GM18517 (cell line): Measurements from ENCODE around the gene PDLIM5.
"Not testable (repeated sequence)": the region's sequence is repeated elsewhere in the genome, so short reads cannot be mapped to it uniquely, and the experiment has no call there.

ENCODE experiments used
- ATAC-seq: cut with Tn5 transposase; IDR thresholded peaks from one replicate; pipeline ENCODE4 v1.9.1; 2021; ENCODE audit warnings: mild to moderate bottlenecking, moderate library complexity; ENCODE audit not compliant: unreplicated experiment

PDLIM5 gene

DNA sequence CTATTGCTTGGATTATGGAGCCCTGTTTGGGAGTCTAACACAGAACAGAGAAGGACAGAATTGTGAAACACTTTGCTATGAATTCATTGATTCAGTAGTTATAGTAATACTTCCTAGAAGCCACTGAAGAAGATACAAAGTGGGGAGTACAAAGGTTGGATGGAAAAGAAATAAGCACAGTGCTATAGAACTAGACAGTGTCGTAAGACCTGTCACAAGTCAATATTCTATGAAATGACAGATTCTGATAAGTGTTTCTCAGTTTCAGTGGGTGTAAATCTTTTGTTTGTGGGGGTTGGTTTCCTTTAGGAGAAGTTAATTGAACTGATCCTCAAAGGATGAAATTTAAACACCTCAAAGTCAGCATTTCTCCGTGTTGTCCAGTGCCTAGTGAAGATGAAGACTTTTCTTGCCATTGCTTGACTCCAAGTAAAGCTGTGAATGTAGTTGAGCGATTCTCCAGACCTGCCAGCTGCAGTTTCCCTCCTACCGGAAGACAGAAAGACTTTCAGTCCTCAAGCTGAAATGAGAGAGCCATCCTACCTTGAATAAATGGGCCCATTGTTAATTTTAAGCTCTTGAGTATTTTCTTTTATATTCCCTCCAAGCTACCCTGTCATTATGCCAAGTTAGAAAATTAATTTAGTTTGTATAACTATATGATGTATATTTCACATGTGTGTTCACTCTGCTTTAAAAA, 7.9 kb downstream of the PDLIM5 start:
- no peak for ATAC-seq

- ATAC-seq: no peak
These were observed 9.8 kb downstream of the PDLIM5 start for GRCh38 chr4:94461506-94461905.

DNA sequence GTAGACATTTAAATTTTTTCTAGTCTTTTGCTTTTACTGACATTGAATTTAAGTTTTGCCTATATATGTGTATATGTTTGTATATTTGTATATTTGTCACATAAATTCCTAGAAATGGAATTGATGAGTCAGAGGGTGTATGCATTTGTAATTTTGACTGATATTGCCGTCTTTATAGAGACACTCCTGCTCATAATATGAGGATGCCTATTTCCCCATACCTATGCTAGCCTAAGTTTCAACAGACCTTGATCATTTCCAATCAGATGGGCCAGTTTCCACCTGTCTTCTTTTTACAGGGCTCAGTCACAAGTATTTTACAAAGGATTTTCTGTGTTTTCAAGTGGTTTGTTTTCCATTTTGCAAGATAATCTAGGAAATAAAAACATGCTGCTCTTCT, 10.8 kb downstream of the PDLIM5 start:
- no peak for ATAC-seq

- ATAC-seq: no peak
These were observed 12.0 kb downstream of the PDLIM5 start for GRCh38 chr4:94463771-94464170.

- ATAC-seq: no peak
These were observed 14.6 kb downstream of the PDLIM5 start for GRCh38 chr4:94466371-94466770.

GRCh38 chr4:94466923-94467322, 15.2 kb downstream of the PDLIM5 start:
- no peak for ATAC-seq

- ATAC-seq: no peak
These were observed 16.5 kb downstream of the PDLIM5 start for GRCh38 chr4:94468093-94468769.

GRCh38 chr4:94469221-94469784, 17.6 kb downstream of the PDLIM5 start:
- no peak for ATAC-seq

DNA sequence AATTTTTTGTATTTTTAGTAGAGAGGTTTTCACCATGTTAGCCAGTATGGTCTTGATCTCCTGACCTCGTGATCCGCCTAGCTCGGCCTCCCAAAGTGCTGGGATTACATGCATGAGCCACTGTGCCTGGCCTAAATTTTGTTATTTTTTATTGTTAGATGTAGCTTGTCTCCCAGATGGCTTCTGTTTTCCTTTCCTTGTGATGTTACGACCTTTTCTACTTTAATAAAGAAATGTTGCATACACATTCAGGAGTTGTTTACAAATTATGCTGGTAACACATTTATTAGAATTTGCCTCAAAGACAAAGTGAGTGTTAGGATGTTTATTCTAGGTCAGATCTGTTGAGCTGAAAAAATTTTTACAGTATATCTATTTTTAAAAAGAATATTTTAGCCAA, 18.4 kb downstream of the PDLIM5 start:
- ATAC-seq: no peak

- not testable (repeated sequence) for ATAC-seq
These were observed 19.0 kb downstream of the PDLIM5 start for GRCh38 chr4:94470782-94471181.

DNA sequence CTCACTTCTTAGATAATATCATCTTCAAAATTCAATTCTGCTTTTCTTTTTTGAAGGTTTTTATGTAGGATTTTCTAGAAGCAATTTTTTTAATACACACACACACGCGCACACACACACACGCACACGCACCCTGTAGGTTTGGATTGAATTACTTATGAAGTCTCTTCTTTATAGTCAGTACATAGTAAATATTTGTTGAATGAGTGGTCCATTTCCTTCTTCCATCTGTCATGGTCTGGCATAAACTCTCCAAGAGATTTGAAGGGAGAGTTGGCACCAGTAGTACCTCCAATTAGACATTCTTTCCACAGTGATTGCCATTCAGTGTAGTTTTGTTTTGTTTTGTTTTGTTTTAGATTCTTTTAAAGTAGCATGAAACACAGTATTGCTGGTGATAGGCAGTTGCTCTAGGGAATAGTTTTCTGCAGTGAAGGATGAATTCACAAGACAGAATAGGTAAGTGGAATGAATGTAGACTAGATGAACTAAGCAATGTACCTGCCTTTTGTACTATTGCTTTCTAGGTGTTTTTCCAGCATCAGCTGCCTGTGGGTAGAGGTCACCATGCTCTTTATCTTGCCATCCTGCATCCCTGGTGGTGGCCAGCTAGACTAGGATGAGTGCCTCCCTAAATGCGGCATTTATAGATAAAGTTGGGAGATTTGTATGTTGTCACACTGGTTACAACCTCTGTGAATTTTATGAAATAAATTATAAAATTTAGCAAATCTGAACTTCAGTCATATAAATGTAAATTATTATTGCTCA, 20.5 kb downstream of the PDLIM5 start:
- no peak for ATAC-seq

DNA sequence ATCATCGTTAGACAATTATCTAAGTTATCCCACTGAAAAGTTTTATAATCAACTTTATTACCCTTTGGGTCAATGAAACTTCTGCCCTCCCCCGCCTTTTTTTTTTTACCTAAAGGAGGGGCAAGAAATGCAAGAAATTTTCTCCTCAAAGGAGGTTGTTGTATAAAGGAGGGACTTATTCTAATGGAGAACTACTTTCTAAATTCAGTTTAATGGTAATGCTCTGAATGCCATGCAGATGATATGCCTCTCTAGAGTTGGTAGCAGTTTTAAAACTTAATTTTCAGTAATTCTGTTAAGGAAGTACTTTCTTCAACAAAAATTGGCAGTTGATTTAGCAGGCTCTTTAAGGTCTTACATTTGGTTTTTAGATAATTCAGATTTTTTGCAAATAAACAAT, 23.3 kb downstream of the PDLIM5 start:
- no peak for ATAC-seq

GRCh38 chr4:94475794-94476193, 24.1 kb downstream of the PDLIM5 start:
- ATAC-seq: no peak

GRCh38 chr4:94477227-94477626, 25.5 kb downstream of the PDLIM5 start:
- no peak for ATAC-seq

DNA sequence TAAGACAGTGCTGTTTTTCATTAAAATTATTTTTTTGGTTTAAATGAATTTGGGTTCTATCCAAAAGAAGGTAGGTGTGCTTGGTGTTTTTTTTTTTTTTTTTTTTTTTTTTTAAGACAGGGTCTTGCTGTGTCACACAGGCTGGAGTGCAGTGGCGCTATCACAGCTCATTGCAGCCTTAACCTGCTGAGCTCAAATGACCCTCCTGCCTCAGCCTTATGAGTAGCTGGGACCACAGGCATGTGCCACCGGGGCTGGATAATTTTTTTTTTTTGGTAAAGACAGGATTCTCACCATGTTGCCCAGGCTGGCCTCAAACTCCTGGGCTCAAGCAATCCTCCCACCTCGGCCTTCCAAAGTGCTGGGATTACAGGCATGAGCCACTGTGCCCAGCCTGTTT, 27.1 kb downstream of the PDLIM5 start:
- ATAC-seq: not testable (repeated sequence)

GRCh38 chr4:94479358-94480141, 27.8 kb downstream of the PDLIM5 start:
- ATAC-seq: no peak

- ATAC-seq: no peak
These were observed 28.7 kb downstream of the PDLIM5 start for GRCh38 chr4:94480362-94480951.

GRCh38 chr4:94483895-94484294, 32.2 kb downstream of the PDLIM5 start:
- no peak for ATAC-seq

GRCh38 chr4:94484818-94485217, 33.1 kb downstream of the PDLIM5 start:
- ATAC-seq: no peak

DNA sequence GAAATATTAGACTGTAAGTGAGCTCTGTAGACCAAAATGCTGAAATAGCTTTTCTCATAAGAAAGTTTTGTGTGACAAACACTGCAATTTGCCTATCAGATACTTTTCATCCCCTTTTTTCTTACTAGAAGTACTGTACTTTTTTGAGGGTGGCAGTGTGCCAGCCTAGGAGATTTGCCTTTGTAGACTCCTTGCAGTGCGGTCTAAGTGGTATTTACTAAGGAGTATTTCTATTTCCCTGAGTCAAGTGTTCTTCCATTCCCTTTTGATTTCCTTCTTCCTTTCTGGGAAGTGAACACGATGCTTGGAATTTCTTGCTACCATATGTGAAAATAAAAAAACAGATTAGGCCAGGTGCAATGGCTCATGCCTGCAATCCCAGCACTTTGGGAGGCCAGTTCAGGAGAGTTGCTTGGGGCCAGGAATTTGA, 34.6 kb downstream of the PDLIM5 start:
- ATAC-seq: no peak
